ENCODE results near the gene MAD1L1. TPM values are rescaled to one million over a fixed set of nuclear protein-coding genes. Genes with fewer than 3 reads are reported as not detected.

MAD1L1 gene
- total RNA-seq, 1 donor from 2014 or later: 59.6 TPM

- TF ChIP-seq CTCF (IDR thresholded peaks at IDR 0.05): no peak
- H3K36me3 ChIP-seq: no peaks in the 10 kb centered on the region
- no peaks in the 10 kb centered on the region for H3K4me1 ChIP-seq
- no peaks in the 10 kb centered on the region for H3K9me3 ChIP-seq
- no peaks in the 10 kb centered on the region for H3K27me3 ChIP-seq
- H3K27ac ChIP-seq: no peak overlapping the region
- DNase-seq (ENCODE audit: low spot score in 2 of 2): no peak
- intact Hi-C loops (cut with DNase I): no loop called here
- no peak overlapping the region for H3K4me3 ChIP-seq
Observed at GRCh38 chr7:1865571-1866255, 367.0 kb downstream of the MAD1L1 start.

GRCh38 chr7:1865000-1865555 is 367.7 kb downstream of the MAD1L1 start:
- H3K36me3 ChIP-seq: no peaks in the 10 kb centered on the region

GRCh38 chr7:1864161-1864940 is 368.4 kb downstream of the MAD1L1 start:
- no peaks in the 10 kb centered on the region for H3K9me3 ChIP-seq
- no peak for DNase-seq (ENCODE audit: low spot score in 2 of 2)
- H3K27me3 ChIP-seq: no peaks in the 10 kb centered on the region
- H3K36me3 ChIP-seq: no peaks in the 10 kb centered on the region
- no peak overlapping the region for H3K4me3 ChIP-seq
- intact Hi-C loops (cut with DNase I): no loop called here
- no peak overlapping the region for H3K27ac ChIP-seq
- no peak for TF ChIP-seq CTCF (IDR thresholded peaks at IDR 0.05)
- H3K4me1 ChIP-seq: no peaks in the 10 kb centered on the region

More at GRCh38 chr7:1865000-1865555, 367.7 kb downstream of the MAD1L1 start:
- H3K27me3 ChIP-seq: no peaks in the 10 kb centered on the region
- H3K9me3 ChIP-seq: no peaks in the 10 kb centered on the region
- no peak for TF ChIP-seq CTCF (IDR thresholded peaks at IDR 0.05)
- no peak for DNase-seq (ENCODE audit: low spot score in 2 of 2)
- H3K27ac ChIP-seq: no peak overlapping the region
- H3K4me1 ChIP-seq: no peaks in the 10 kb centered on the region
- no peak overlapping the region for H3K4me3 ChIP-seq
- intact Hi-C loops (cut with DNase I): no loop called here

- no peaks in the 10 kb centered on the region for H3K27me3 ChIP-seq
- H3K27ac ChIP-seq: no peak overlapping the region
- H3K4me3 ChIP-seq: no peak overlapping the region
- H3K36me3 ChIP-seq: no peaks in the 10 kb centered on the region
- no peak for DNase-seq (ENCODE audit: low spot score in 2 of 2)
- TF ChIP-seq CTCF (IDR thresholded peaks at IDR 0.05): no peak
- H3K4me1 ChIP-seq: no peaks in the 10 kb centered on the region
- H3K9me3 ChIP-seq: no peaks in the 10 kb centered on the region
- intact Hi-C loops (cut with DNase I): no loop called here
Observed at GRCh38 chr7:1863091-1863900, 369.4 kb downstream of the MAD1L1 start.

GRCh38 chr7:1862560-1862959 is 370.2 kb downstream of the MAD1L1 start:
- intact Hi-C loops (cut with DNase I): no loop called here
- H3K4me3 ChIP-seq: no peak overlapping the region
- no peaks in the 10 kb centered on the region for H3K36me3 ChIP-seq
- no peak for TF ChIP-seq CTCF (IDR thresholded peaks at IDR 0.05)
- H3K27ac ChIP-seq: no peak overlapping the region
- no peak for DNase-seq (ENCODE audit: low spot score in 2 of 2)
- no peaks in the 10 kb centered on the region for H3K9me3 ChIP-seq
- H3K4me1 ChIP-seq: no peaks in the 10 kb centered on the region
- H3K27me3 ChIP-seq: no peaks in the 10 kb centered on the region

Data from ascending aorta (tissue), 2 donors.